Neuronal stem cell (in vitro differentiated cells): ENCODE data around the gene ALPL.

Experiments used
- DNase-seq: peaks from one replicate; pipeline ENCODE4 v3.0.0-alpha.2; 2013; ENCODE audit warnings: low spot score
- H2AFZ ChIP-seq: one replicate; pipeline ENCODE4 v1.6.1; 2013; ENCODE audit warnings: mild to moderate bottlenecking, low read length, inconsistent platforms
- H2AK5ac ChIP-seq: 2 replicates; pipeline ENCODE4 v1.6.1; 2013; ENCODE audit warnings: low read depth, mild to moderate bottlenecking, inconsistent platforms, low read length, moderate library complexity, mixed read lengths
- H2BK120ac ChIP-seq: 2 replicates; pipeline ENCODE4 v1.6.1; 2013; ENCODE audit warnings: low read depth, mild to moderate bottlenecking, inconsistent platforms, low read length, moderate library complexity, mixed read lengths
- H2BK12ac ChIP-seq: one replicate; pipeline ENCODE4 v1.6.1; 2013; ENCODE audit warnings: low read length, inconsistent platforms
- H2BK15ac ChIP-seq: 2 replicates; pipeline ENCODE4 v1.6.1; 2013; ENCODE audit warnings: mild to moderate bottlenecking, low read length, inconsistent platforms, mixed read lengths
- H2BK5ac ChIP-seq: one replicate; pipeline ENCODE4 v1.6.1; 2013; ENCODE audit warnings: inconsistent platforms, mild to moderate bottlenecking, low read length, moderate library complexity
- H3K14ac ChIP-seq: one replicate; pipeline ENCODE4 v1.6.1; 2013; ENCODE audit warnings: low read length, inconsistent platforms
- H3K18ac ChIP-seq: 2 replicates; pipeline ENCODE4 v1.6.1; 2013; ENCODE audit warnings: low read length, inconsistent platforms
- H3K23ac ChIP-seq: 2 replicates; pipeline ENCODE4 v1.6.1; 2013; ENCODE audit warnings: low read depth, mild to moderate bottlenecking, mixed read lengths, low read length, inconsistent platforms; ENCODE audit not compliant: poor library complexity
- H3K27ac ChIP-seq: replicated peaks from 3 replicates; pipeline ENCODE4 v1.5.1; 2013; ENCODE audit warnings: low read length, inconsistent platforms
- H3K27me3 ChIP-seq, 3 experiments: 2 replicates each; pipeline ENCODE4 v1.6.1; 2013; ENCODE audit warnings: low read length in 3 of 3, mild to moderate bottlenecking in 2 of 3, inconsistent platforms in 1 of 3, low read depth in 1 of 3, mixed read lengths in 1 of 3, moderate library complexity in 1 of 3; ENCODE audit not compliant: control insufficient read depth in 3 of 3, insufficient read depth in 3 of 3
- H3K36me3 ChIP-seq, 2 donors: replicated peaks in 1 of 2; 2 replicates each; pipeline ENCODE4 v1.6.1; 2013; ENCODE audit warnings: low read length in 2 of 2; ENCODE audit not compliant: control insufficient read depth in 2 of 2, insufficient read depth in 2 of 2
- H3K4ac ChIP-seq: 2 replicates; pipeline ENCODE4 v1.6.1; 2013; ENCODE audit warnings: inconsistent platforms, mild to moderate bottlenecking, low read length, moderate library complexity
- H3K4me1 ChIP-seq, 2 donors: 1 replicate in 1 of 2; 2 replicates in 1 of 2; pipeline ENCODE4 v1.6.1; 2013; ENCODE audit warnings: low read length in 2 of 2, low read depth in 1 of 2; ENCODE audit not compliant: control insufficient read depth in 2 of 2, insufficient read depth in 1 of 2
- H3K4me2 ChIP-seq: one replicate; pipeline ENCODE4 v1.6.1; 2013; ENCODE audit warnings: mild to moderate bottlenecking, low read length, inconsistent platforms; ENCODE audit not compliant: insufficient read depth, poor library complexity, severe bottlenecking
- H3K4me3 ChIP-seq, 2 donors: 2 replicates each; pipeline ENCODE4 v1.5.1; 2013; ENCODE audit warnings: low read length in 2 of 2, mild to moderate bottlenecking in 2 of 2, inconsistent platforms in 1 of 2, moderate library complexity in 1 of 2
- H3K79me1 ChIP-seq: one replicate; pipeline ENCODE4 v1.6.1; 2013; ENCODE audit warnings: low read depth, mild to moderate bottlenecking, inconsistent platforms, low read length, moderate library complexity
- H3K9ac ChIP-seq: one replicate; pipeline ENCODE4 v1.6.1; 2013; ENCODE audit warnings: mild to moderate bottlenecking, low read depth, low read length, inconsistent platforms; ENCODE audit not compliant: poor library complexity
- H3K9me3 ChIP-seq, 2 donors: replicated peaks in 1 of 2; 2 replicates each; pipeline versions ENCODE3 to v1.6.1; 2013; ENCODE audit warnings: low read length in 2 of 2, mild to moderate bottlenecking in 2 of 2, inconsistent platforms in 1 of 2, low read depth in 1 of 2, mixed read lengths in 1 of 2, moderate library complexity in 1 of 2; ENCODE audit not compliant: control insufficient read depth in 2 of 2, insufficient read depth in 1 of 2
- H4K8ac ChIP-seq: one replicate; pipeline ENCODE4 v1.6.1; 2013; ENCODE audit warnings: low read depth, mild to moderate bottlenecking, inconsistent platforms, low read length, moderate library complexity
- H4K91ac ChIP-seq: one replicate; pipeline ENCODE4 v1.6.1; 2013; ENCODE audit warnings: low read length, low read depth, mild to moderate bottlenecking, inconsistent platforms; ENCODE audit not compliant: poor library complexity
- WGBS, 2 donors: extraction: QIAGEN DNeasy Blood & Tissue Kit; methylation state at CpG; one replicate each; pipeline ENCODE4 v1.1.7; 2013; ENCODE audit warnings: missing lambda C conversion rate in 2 of 2, mixed read lengths in 1 of 2; ENCODE audit not compliant: insufficient read length in 2 of 2, insufficient replicate concordance in 1 of 2; ENCODE audit errors: extremely low coverage in 2 of 2; 5-methylcytosine and 5-hydroxymethylcytosine counted together

Gene ALPL

GRCh38 chr1:21590934-21591333, 81.7 kb downstream of the ALPL start:
- WGBS, 2 donors = no CpG with 5 or more reads among the region's 13 CpGs
- Histone ChIP-seq H4K8ac (no peak overlapping the region), H3K9ac (no peak overlapping the region), H3K27ac (no peak overlapping the region), H3K27me3 (peaks cover 0 to 83% (median 3%) of the 10 kb centered on the region in 3 experiments), H2BK5ac (no peak overlapping the region), H2AFZ (no peak overlapping the region), H3K23ac (peak overlapping the region; percentile 10), H3K36me3 (no peaks in the 10 kb centered on the region), H3K9me3 (no peaks in the 10 kb centered on the region), H2BK12ac (no peak overlapping the region), H3K4ac (no peak overlapping the region), H2BK120ac (no peak overlapping the region), H3K18ac (peak overlapping the region; percentile 65), H3K79me1 (no peaks in the 10 kb centered on the region), H3K4me3 (no peak overlapping the region), H3K4me1 (peaks cover 4 to 23% of the 10 kb centered on the region in 2 donors), H3K14ac (peak overlapping the region; percentile 58), H2BK15ac (no peak overlapping the region), H4K91ac (no peak overlapping the region), H3K4me2 (no peak overlapping the region), H2AK5ac (peak overlapping the region; percentile 19)
- no peak for DNase-seq

- no CpG with 5 or more reads among the region's 12 CpGs for WGBS, 2 donors
- no peak overlapping the region for H3K4me2 ChIP-seq
- H3K14ac ChIP-seq = no peak overlapping the region
- H3K4ac ChIP-seq = no peak overlapping the region
- no peaks in the 10 kb centered on the region for H3K9me3 ChIP-seq
- H3K27me3 ChIP-seq = peaks cover 0 to 72% (median 0%) of the 10 kb centered on the region in 3 experiments
- H3K4me3 ChIP-seq = no peak overlapping the region
- no peak overlapping the region for H2BK15ac ChIP-seq
- H3K23ac ChIP-seq = no peak overlapping the region
- no peak overlapping the region for H2BK120ac ChIP-seq
- no peak overlapping the region for H4K8ac ChIP-seq
- H2AFZ ChIP-seq = no peak overlapping the region
- no peak overlapping the region for H2BK12ac ChIP-seq
- H2BK5ac ChIP-seq = no peak overlapping the region
- DNase-seq = no peak
- H3K9ac ChIP-seq = no peak overlapping the region
- H3K18ac ChIP-seq = peak overlapping the region; percentile 20
- no peaks in the 10 kb centered on the region for H3K36me3 ChIP-seq
- H3K4me1 ChIP-seq = peaks cover under 1 to 15% of the 10 kb centered on the region in 2 donors
- no peaks in the 10 kb centered on the region for H3K79me1 ChIP-seq
- H4K91ac ChIP-seq = no peak overlapping the region
- H2AK5ac ChIP-seq = no peak overlapping the region
- no peak overlapping the region for H3K27ac ChIP-seq
Measured at GRCh38 chr1:21592086-21592865, 83.1 kb downstream of the ALPL start.

GRCh38 chr1:21593231-21593630, 84.0 kb downstream of the ALPL start:
- Histone ChIP-seq H3K4ac (no peak overlapping the region), H4K8ac (no peak overlapping the region), H2BK12ac (no peak overlapping the region), H4K91ac (no peak overlapping the region), H3K18ac (peak overlapping the region; percentile 45), H3K27ac (no peak overlapping the region), H3K23ac (no peak overlapping the region), H3K4me1 (peaks cover 2 to 18% of the 10 kb centered on the region in 2 donors), H2BK15ac (no peak overlapping the region), H3K9ac (no peak overlapping the region), H3K79me1 (no peaks in the 10 kb centered on the region), H2BK120ac (no peak overlapping the region), H3K4me2 (no peak overlapping the region), H2BK5ac (no peak overlapping the region), H3K14ac (no peak overlapping the region), H3K4me3 (no peak overlapping the region), H3K36me3 (no peaks in the 10 kb centered on the region), H3K27me3 (peaks cover 0 to 62% (median 0%) of the 10 kb centered on the region in 3 experiments), H2AK5ac (no peak overlapping the region), H3K9me3 (no peaks in the 10 kb centered on the region), H2AFZ (no peak overlapping the region)
- WGBS, 2 donors = no CpG with 5 or more reads among the region's 8 CpGs
- no peak for DNase-seq

DNA sequence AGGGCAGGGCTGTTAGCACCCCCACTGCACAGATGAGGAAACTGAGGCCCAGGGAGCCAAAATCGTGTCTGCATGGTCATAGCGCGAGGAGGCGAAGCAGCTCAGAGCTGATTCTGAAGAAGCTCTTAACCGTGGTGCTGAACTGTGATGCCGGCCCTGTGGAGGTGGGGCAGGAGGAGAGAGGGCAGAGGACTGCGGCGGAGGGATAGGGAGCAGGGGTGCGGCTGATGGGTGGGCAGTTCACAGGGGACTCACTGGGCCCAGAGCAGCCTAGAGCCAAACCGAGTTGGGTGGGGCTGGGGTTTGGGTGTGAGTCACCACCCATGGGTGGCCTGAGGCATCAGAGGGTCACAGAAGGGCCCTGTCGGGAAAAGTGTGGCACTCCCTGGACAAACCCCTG, 85.3 kb downstream of the ALPL start:
- no CpG with 5 or more reads among the region's 11 CpGs for WGBS, 2 donors
- Histone ChIP-seq H2BK120ac (peak overlapping the region; percentile 44), H3K4me1 (peaks cover 2 to 18% of the 10 kb centered on the region in 2 donors), H2BK5ac (no peak overlapping the region), H3K4me3 (no peak overlapping the region), H3K18ac (no peak overlapping the region), H3K14ac (no peak overlapping the region), H3K9ac (no peak overlapping the region), H2BK15ac (no peak overlapping the region), H3K4ac (no peak overlapping the region), H3K27ac (no peak overlapping the region), H2AFZ (no peak overlapping the region), H3K27me3 (peaks cover 0 to 52% (median 0%) of the 10 kb centered on the region in 3 experiments), H4K91ac (no peak overlapping the region), H4K8ac (no peak overlapping the region), H3K9me3 (no peaks in the 10 kb centered on the region), H3K79me1 (no peaks in the 10 kb centered on the region), H3K23ac (no peak overlapping the region), H2BK12ac (no peak overlapping the region), H3K36me3 (no peaks in the 10 kb centered on the region), H2AK5ac (peak overlapping the region; percentile 65), H3K4me2 (no peak overlapping the region)
- no peak for DNase-seq
